Activated CD4-positive, alpha-beta T cell treated with anti-CD3 and anti-CD28 coated beads, Interleukin-2, amount 10 ng/mL, durations not matched to agents 7 days and 5 days (primary cell): ENCODE results near the gene FUBP3. TPM values are rescaled to one million over a fixed set of nuclear protein-coding genes. Genes with fewer than 3 reads are reported as not detected.
A peak's percentile ranks its signal among the peaks of the same experiment; 100 is the strongest.

Source experiments
- CTCF ChIA-PET: fragments of 350-600 bp; sonication (Branson Sonifier 250); formaldehyde crosslinking; loops from one replicate; lab custom pipeline; 2021; ENCODE audit warnings: antibody characterized with exemption; lab: Charles Lee
- POLR2A ChIA-PET: fragments of 350-600 bp; sonication (Branson Sonifier 250); formaldehyde crosslinking; loops from one replicate; lab custom pipeline; 2021; ENCODE audit warnings: antibody characterized with exemption; lab: Charles Lee
- DNase-seq: peaks from one replicate; pipeline ENCODE4 v3.0.0-alpha.2; 2020
- H3K27ac Mint-ChIP-seq: one replicate; pipeline ENCODE4 v1.8.0; 2021; ENCODE audit warnings: mild to moderate bottlenecking, moderate library complexity, mixed read lengths
- H3K27me3 Mint-ChIP-seq: one replicate; pipeline ENCODE4 v1.8.0; 2021; ENCODE audit warnings: mixed read lengths
- H3K36me3 Mint-ChIP-seq: one replicate; pipeline ENCODE4 v1.8.0; 2021; ENCODE audit warnings: low read depth, mixed read lengths
- H3K4me1 Mint-ChIP-seq: one replicate; pipeline ENCODE4 v1.8.0; 2021; ENCODE audit warnings: mixed read lengths
- H3K4me3 Mint-ChIP-seq: one replicate; pipeline ENCODE4 v1.8.0; 2021; ENCODE audit warnings: mild to moderate bottlenecking, moderate library complexity, mixed read lengths
- H3K9me3 Mint-ChIP-seq: one replicate; pipeline ENCODE4 v1.8.0; 2021; ENCODE audit warnings: mixed read lengths
- total RNA-seq, 2 experiments: library from RNA; stranded (reverse); gene quantifications; one replicate each; pipeline ENCODE4 v1.2.3, GENCODE V29; 2021

Gene FUBP3
- total RNA-seq, 2 experiments from 2014 or later, result 34.2 to 34.5 TPM

DNA sequence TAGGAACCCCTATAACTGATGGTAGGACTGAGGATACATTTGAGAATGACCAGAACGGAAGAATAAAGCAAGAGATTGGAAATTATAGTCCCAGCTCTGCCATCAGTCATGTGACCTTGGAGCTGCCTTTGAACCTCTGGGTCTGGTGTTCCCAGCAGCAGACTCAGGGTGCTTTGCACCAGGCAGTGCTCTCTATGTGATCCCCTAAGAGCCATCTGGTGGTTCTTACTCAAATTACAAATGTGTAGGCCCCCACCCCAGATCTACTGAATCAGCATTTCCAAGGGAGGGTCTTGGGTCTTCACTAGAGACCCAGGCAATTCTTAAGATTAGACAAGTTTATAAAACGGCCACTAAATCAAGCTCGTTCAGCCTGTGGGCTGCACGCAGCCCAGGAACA is 44.8 kb downstream of the FUBP3 start:
- H3K4me1 Mint-ChIP-seq, result no peaks in the 10 kb centered on the region
- CTCF ChIA-PET, result interaction anchor here (0.9 kb wide), 1 partner anchor 32 kb away, joined by 3 read pairs; no protein-coding TSS in a partner anchor

DNA sequence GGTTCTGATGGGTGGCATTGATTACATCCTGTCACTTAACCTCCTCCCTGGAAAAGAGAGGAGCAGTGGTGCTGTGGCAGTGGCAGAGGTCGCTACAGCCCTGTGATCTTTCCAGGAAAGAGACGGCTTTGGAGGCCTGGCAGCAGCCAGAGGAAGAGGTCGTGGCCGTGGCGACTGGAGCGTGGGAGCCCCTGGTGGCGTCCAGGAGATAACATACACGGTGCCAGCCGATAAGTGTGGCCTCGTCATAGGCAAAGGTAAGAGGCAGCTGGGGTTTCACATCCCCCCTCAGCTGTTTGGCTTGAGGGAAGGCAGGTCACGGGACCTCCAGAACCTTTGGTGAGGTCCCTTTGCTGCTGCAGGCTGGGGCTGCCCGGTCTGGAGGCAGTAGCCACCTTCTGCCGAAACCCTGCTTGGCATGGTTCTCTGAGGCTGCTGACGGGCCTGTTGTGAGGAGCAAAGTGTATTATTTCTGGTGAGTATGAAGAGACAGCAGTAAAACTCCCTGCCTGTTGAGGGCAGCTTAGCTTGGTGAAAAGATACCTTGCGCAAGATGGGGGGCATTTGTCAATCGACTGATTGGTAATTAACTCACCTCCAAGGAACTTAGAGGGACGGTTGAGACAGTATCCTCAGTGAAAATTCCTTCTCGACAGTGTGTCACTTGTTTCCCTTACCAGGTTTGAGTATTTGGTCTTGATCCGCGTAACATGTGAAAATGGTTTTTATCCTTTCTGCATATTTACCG is 47.0 kb downstream of the FUBP3 start:
- CTCF ChIA-PET, result no interaction called here
- no peaks in the 10 kb centered on the region for H3K4me1 Mint-ChIP-seq

More for the DNA sequence above, 44.8 kb downstream of the FUBP3 start:
- H3K4me3 Mint-ChIP-seq, result no peak overlapping the region
- H3K9me3 Mint-ChIP-seq, result no peaks in the 10 kb centered on the region
- H3K36me3 Mint-ChIP-seq, result peaks cover 44% of the 10 kb centered on the region
- H3K27ac Mint-ChIP-seq, result no peak overlapping the region
- no peak for DNase-seq
- POLR2A ChIA-PET, result no interaction called here
- no peaks in the 10 kb centered on the region for H3K27me3 Mint-ChIP-seq

DNA sequence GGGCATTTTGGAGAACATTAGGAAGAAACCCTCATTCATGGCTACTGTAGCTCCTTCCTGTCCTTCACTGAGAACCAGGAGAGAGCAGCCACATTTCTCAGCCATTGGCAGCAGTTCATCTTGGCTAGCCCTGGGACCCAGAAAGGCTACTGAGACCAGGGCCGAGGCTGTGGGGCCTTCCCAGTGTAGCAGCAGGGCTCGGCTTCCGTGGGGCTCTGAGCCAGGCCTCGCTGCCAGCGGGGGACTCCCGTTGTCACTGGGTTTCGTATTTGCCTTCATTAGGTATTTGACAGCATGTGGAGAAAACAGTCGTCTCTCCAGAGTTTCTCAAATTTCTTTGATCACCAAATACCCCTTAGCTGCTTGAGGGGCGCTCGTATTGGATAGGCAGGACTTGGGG is 47.7 kb downstream of the FUBP3 start:
- no peaks in the 10 kb centered on the region for H3K27me3 Mint-ChIP-seq
- H3K4me1 Mint-ChIP-seq, result no peaks in the 10 kb centered on the region
- H3K27ac Mint-ChIP-seq, result no peak overlapping the region
- H3K4me3 Mint-ChIP-seq, result no peak overlapping the region
- H3K36me3 Mint-ChIP-seq, result peaks cover 27% of the 10 kb centered on the region
- ChIA-PET POLR2A (no interaction called here), CTCF (no interaction called here)
- no peaks in the 10 kb centered on the region for H3K9me3 Mint-ChIP-seq
- no peak for DNase-seq

More for the DNA sequence above, 47.0 kb downstream of the FUBP3 start:
- no peak overlapping the region for H3K4me3 Mint-ChIP-seq
- POLR2A ChIA-PET, result no interaction called here
- no peak overlapping the region for H3K27ac Mint-ChIP-seq
- no peaks in the 10 kb centered on the region for H3K9me3 Mint-ChIP-seq
- no peak for DNase-seq
- no peaks in the 10 kb centered on the region for H3K27me3 Mint-ChIP-seq
- H3K36me3 Mint-ChIP-seq, result peaks cover 27% of the 10 kb centered on the region

DNA sequence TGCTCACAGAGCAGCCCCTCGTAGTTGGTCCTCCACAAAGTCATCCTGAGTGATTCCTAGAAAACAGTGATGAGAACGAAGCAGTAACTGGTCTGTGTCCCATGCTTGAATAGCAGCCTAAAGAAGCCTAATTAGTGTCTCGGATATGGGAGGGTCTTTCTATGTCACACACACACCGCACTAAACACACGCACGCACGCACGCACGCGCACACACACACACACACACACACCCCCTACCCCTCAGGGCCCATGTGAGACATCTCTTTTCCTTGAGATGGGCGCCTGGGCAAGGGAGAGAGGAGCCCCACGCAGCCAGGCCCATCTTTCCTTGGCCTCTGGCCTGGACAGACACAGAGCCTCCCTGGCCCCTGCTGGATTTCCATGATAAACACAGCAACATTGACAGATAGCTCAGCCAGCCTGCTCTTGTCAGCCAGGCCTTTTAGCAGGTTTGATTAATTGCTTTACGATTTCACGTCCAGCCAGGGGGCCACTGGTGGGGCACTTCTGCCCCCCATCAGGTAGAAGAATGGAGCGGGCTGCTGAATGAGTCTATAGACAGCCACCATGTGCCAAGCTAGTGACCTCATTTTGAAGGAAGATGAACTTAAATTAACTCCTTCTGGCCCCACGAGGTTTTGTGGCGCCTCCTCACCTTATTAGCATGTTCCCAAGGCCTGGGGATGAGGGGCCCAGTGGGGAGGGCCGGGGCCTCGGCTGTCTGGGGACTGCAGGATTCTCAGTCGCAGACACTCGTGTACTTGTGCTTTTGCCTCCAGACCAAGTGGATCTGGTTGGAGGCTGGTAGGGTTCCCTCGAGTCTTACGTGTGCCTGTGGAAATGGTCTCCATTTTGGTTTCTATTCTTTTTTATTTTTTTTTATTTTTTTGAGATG is 48.8 kb downstream of the FUBP3 start:
- Mint-ChIP-seq H3K36me3 (peaks cover 22% of the 10 kb centered on the region), H3K9me3 (no peaks in the 10 kb centered on the region), H3K4me3 (no peak overlapping the region), H3K27me3 (no peaks in the 10 kb centered on the region), H3K4me1 (no peaks in the 10 kb centered on the region), H3K27ac (peak overlapping the region; percentile 31)
- no peak for DNase-seq
- POLR2A ChIA-PET, result no interaction called here
- CTCF ChIA-PET, result no interaction called here

DNA sequence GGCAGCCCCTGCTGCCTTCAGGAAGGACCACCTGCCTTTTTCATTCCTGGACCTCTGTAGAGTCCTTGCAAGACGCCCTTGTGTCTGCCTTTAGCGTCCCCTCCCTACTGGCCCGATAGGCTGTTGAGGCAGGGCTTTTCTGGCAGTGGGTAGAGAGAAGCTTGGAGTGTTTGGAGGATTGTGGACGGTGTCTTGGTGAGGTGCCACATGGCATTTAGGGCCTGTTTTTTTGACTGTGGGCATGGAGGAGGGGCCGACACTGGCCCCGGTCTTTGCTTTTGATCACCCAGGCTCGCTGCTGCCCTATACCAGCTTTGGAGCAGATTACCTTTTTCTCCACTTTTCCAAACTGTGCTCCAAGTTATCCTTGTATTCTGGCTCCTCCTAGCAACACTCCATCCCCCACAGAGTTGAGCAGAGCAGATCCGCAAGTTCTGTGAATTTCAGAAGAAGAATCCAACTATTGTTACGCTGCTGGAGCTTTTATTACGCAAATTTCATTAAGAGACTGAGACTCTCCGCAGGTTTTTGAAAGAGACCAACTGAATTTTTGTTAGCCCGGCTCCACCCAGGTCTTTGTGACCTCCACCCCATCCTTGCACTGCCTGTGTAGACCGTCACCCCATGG is 50.2 kb downstream of the FUBP3 start:
- H3K27me3 Mint-ChIP-seq, result no peaks in the 10 kb centered on the region
- H3K9me3 Mint-ChIP-seq, result no peaks in the 10 kb centered on the region
- peaks cover 16% of the 10 kb centered on the region for H3K36me3 Mint-ChIP-seq
- H3K27ac Mint-ChIP-seq, result no peak overlapping the region
- ChIA-PET CTCF (no interaction called here), POLR2A (no interaction called here)
- DNase-seq, result no peak
- no peak overlapping the region for H3K4me3 Mint-ChIP-seq
- H3K4me1 Mint-ChIP-seq, result no peaks in the 10 kb centered on the region

DNA sequence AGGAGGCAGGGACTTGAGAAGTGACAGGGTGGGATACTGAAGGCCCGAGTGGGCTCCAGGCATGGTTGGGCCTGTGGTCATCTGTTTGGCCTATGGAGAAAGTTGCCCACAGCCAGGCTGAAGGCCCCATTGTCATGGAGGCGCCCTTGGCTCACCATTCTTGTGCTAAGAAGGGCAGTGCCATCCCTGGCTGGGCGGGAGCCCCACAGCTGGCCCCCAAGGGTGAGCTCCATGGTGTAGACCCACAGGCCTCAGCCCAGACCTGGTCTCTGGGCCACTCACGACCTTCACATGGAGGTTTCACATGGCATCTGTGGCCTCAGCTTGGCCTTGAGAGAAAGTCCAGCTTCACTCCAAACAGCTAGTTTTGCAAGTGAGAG is 50.7 kb downstream of the FUBP3 start:
- POLR2A ChIA-PET, result no interaction called here
- Mint-ChIP-seq H3K27me3 (no peaks in the 10 kb centered on the region), H3K27ac (no peak overlapping the region), H3K4me3 (no peak overlapping the region), H3K36me3 (peaks cover 18% of the 10 kb centered on the region), H3K9me3 (no peaks in the 10 kb centered on the region), H3K4me1 (no peaks in the 10 kb centered on the region)
- CTCF ChIA-PET, result no interaction called here
- no peak for DNase-seq

DNA sequence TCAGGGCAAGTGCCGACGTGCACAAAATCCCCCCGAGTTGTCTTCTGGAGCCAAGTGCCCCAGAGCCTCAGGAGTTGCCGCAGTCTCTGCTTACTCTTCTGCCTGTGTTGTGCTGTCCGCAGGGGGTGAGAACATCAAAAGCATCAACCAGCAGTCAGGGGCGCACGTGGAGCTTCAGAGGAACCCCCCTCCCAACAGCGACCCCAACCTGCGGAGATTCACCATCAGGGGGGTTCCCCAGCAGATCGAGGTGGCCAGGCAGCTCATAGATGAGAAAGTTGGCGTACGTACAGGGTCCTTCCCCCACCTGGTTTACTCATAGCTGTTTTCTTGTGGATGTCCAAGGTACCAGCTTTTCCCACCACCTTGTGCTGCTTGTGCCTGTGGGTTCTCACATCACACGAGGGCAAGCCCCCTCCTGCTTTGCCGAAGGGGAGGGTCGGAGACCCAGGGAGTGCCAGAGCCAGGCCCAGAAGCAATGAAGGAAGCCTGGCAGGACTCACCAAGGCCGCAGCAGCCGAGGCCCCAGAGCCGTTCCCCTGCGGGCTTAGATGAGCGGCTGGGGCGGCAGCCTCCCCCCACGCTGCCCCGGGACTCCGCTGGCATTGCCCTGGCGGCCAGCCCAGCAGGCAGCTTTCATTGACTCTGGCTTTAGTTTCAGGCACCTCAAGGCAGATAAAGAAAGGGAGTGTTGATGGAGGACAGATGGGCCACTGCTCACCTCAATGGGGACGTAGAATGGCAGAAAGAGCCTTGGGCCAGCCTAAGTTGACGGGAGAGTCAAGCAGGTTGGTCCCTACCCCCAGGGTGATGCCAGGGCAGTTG is 51.3 kb downstream of the FUBP3 start:
- Mint-ChIP-seq H3K36me3 (peaks cover 18% of the 10 kb centered on the region), H3K9me3 (no peaks in the 10 kb centered on the region), H3K4me3 (no peak overlapping the region), H3K27me3 (no peaks in the 10 kb centered on the region), H3K27ac (peak overlapping the region; percentile 46), H3K4me1 (no peaks in the 10 kb centered on the region)
- POLR2A ChIA-PET, result no interaction called here
- no peak for DNase-seq
- CTCF ChIA-PET, result interaction anchor here (0.5 to 1.3 kb wide), 2 partner anchors 8 to 312 kb away, joined by 3 read pairs; no protein-coding TSS in a partner anchor

DNA sequence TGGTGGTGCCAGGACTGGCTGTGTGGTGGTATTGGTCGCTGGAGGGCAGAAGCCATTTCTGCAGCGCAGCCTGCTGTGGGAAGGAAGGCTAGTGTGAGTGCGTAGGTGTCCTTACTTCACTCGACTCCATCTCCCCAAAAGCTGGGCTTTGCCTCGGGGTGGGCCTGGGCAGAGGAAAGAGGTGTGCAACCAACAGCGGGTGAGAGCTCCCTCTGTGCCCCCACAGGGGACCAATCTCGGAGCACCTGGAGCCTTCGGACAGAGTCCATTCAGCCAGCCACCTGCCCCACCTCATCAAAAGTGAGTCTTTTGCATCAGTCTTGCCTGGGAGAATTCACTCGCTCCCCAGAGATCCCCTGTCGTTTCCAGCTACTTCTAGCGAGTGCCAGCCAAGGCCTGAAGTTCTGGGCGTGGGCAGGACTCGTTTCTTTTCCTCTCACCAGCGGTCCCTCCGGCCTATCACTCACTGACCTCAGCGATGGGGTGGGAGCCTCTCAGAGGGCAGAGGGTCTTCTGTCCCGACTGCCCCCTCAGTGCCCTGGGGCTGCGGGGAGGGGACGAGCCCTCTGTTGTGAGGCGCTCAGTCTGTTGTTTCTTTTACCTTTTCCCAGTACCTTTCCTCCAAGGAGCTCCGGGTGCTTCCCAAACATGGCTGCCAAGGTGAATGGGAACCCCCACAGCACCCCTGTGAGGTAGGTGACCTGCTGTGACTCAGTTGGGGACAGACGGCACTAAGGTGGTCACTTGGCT is 52.1 kb downstream of the FUBP3 start:
- no peaks in the 10 kb centered on the region for H3K9me3 Mint-ChIP-seq
- DNase-seq, result no peak
- no peaks in the 10 kb centered on the region for H3K27me3 Mint-ChIP-seq
- ChIA-PET CTCF (interaction anchor here (1.3 kb wide), 1 partner anchor 8 kb away, joined by 3 read pairs; no protein-coding TSS in a partner anchor), POLR2A (no interaction called here)
- H3K27ac Mint-ChIP-seq, result peak overlapping the region; percentile 46
- H3K4me3 Mint-ChIP-seq, result no peak overlapping the region
- peaks cover 13% of the 10 kb centered on the region for H3K36me3 Mint-ChIP-seq
- H3K4me1 Mint-ChIP-seq, result no peaks in the 10 kb centered on the region

DNA sequence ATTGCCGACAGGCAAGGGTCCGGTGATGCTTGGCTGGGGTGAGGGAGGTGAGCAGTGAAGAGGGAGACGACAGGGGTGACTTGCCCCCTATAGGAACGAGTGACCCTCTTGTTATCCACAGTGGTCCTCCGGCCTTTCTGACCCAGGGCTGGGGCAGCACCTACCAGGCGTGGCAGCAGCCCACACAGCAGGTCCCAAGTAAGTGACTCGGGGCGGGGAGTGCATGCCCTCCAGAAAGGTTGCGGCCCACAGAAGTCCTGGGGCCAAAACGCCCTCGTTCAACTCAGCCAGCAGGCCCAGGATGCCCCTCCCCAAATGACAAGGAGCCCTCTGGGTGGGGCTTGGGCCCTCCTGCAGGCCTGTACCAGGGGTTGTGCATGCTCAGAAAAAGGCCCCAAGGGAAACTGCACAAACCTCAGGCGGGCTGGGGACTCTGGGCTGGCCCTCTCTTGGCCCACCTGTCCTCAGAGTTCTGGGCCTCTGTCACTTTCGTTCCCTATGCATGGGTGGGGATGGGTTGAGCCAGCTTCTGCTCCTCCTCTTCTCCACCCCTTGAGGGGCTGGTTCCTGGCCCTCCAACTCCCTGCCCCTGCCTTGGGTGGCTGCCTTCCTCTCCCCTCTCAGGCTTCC is 52.8 kb downstream of the FUBP3 start:
- H3K4me3 Mint-ChIP-seq, result no peak overlapping the region
- no peak for DNase-seq
- CTCF ChIA-PET, result interaction anchor here (1.3 kb wide), 1 partner anchor 9 kb away, joined by 3 read pairs; no protein-coding TSS in a partner anchor

DNA sequence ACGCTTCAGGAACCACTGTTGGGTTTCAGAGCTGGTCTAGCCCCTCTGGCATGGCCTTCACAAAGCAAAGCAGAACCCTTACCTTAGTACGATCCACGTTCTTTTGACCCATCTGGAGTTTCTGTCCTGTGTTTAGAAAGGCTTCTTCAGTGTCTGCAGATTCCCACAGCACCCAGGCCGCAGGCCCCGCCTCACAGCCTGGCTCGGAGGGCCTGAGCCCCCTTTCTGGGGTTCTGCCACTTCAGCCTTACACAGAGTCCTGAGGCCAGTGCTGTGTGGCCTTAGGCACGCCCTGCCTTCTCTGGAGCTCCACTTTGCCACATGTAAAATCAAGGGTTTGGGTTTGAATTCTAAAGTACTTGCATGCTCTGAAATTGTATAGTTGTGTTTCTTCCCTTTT is 53.5 kb downstream of the FUBP3 start:
- Mint-ChIP-seq H3K4me3 (no peak overlapping the region), H3K27me3 (no peaks in the 10 kb centered on the region), H3K9me3 (no peaks in the 10 kb centered on the region), H3K4me1 (no peaks in the 10 kb centered on the region), H3K36me3 (peaks cover 7% of the 10 kb centered on the region), H3K27ac (no peak overlapping the region)
- ChIA-PET POLR2A (no interaction called here), CTCF (interaction anchor here (0.7 kb wide), 1 partner anchor 333 kb away, joined by 3 read pairs; no protein-coding TSS in a partner anchor)
- no peak for DNase-seq

More for the DNA sequence above, 52.8 kb downstream of the FUBP3 start:
- H3K36me3 Mint-ChIP-seq, result peaks cover 11% of the 10 kb centered on the region
- no peaks in the 10 kb centered on the region for H3K4me1 Mint-ChIP-seq
- no peaks in the 10 kb centered on the region for H3K27me3 Mint-ChIP-seq
- POLR2A ChIA-PET, result no interaction called here
- H3K27ac Mint-ChIP-seq, result no peak overlapping the region
- H3K9me3 Mint-ChIP-seq, result no peaks in the 10 kb centered on the region
